Neural crest cell (in vitro differentiated cells): ENCODE results near the gene ZIC5. TPM values are rescaled to one million over a fixed set of nuclear protein-coding genes. Genes with fewer than 3 reads are reported as not detected.

ENCODE experiments used
- DNase-seq: peaks from one replicate; pipeline ENCODE4 v3.0.0; 2021; ENCODE audit warnings: low read depth, mixed read lengths, low spot score
- H3K27ac Mint-ChIP-seq: one replicate; pipeline ENCODE4 v1.8.0; 2021; ENCODE audit warnings: mild to moderate bottlenecking, mixed read lengths; ENCODE audit not compliant: unreplicated experiment
- H3K27me3 Mint-ChIP-seq: 2 replicates; pipeline ENCODE4 v1.8.0; 2021; ENCODE audit warnings: low read depth, mild to moderate bottlenecking, mixed read lengths
- H3K36me3 Mint-ChIP-seq: 2 replicates; pipeline ENCODE4 v1.8.0; 2021; ENCODE audit warnings: low read depth, mild to moderate bottlenecking, mixed read lengths
- H3K4me1 Mint-ChIP-seq: 2 replicates; pipeline ENCODE4 v1.8.0; 2021; ENCODE audit warnings: mixed read lengths
- H3K4me3 Mint-ChIP-seq: one replicate; pipeline ENCODE4 v1.8.0; 2021; ENCODE audit warnings: mild to moderate bottlenecking, mixed read lengths
- H3K9me3 Mint-ChIP-seq: 2 replicates; pipeline ENCODE4 v1.8.0; 2021; ENCODE audit warnings: mixed read lengths
- total RNA-seq: library from RNA; stranded (reverse); gene quantifications from 2 replicates; pipeline ENCODE4 v1.2.1, GENCODE V29; 2021
- TF ChIP-seq, protein P1 (sequence below): fragments of 200-600 bp; sonication (generic); conservative IDR thresholded peaks from 2 replicates; pipeline ENCODE4 v1.5.0; 2021; ENCODE audit warnings: antibody characterized with exemption, mild to moderate bottlenecking

Gene ZIC5
- total RNA-seq, 1 donor from 2014 or later = 6.7 TPM

DNA sequence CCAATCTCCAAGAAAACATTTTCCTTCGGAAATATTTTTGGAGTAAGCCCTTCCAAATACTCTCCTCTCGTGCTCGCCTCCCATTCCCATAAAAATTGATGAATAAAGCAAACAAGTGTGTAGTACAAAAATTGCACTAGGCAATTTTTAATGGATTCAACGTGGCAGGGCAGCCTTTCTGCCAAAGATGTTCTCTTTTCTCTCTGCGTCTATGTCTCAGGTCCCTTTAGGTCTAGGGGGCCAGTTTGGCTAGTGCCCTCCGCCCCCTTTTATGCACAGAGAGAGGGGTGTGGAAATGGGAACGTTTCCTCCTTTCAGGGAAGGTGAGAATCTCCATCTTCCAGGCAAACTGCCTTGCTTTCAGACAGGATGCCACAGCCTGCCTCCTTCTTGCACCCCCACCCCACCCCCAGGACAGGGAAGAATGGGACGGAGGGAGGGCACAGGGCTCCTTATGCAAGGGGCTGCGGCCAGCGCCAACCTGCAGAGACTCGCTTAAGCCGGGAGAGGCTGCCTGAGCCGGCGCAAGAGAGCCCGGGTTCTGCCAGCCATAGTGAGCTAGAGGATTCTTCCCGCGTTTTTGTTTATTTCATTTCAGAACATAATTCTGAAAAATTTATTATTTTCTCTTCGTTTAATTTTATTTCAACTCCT lies 7.4 kb upstream of the ZIC5 start:
- TF ChIP-seq, protein P1, sequence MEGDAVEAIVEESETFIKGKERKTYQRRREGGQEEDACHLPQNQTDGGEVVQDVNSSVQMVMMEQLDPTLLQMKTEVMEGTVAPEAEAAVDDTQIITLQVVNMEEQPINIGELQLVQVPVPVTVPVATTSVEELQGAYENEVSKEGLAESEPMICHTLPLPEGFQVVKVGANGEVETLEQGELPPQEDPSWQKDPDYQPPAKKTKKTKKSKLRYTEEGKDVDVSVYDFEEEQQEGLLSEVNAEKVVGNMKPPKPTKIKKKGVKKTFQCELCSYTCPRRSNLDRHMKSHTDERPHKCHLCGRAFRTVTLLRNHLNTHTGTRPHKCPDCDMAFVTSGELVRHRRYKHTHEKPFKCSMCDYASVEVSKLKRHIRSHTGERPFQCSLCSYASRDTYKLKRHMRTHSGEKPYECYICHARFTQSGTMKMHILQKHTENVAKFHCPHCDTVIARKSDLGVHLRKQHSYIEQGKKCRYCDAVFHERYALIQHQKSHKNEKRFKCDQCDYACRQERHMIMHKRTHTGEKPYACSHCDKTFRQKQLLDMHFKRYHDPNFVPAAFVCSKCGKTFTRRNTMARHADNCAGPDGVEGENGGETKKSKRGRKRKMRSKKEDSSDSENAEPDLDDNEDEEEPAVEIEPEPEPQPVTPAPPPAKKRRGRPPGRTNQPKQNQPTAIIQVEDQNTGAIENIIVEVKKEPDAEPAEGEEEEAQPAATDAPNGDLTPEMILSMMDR = no peak
- peak overlapping the region; percentile 83 for H3K4me3 Mint-ChIP-seq
- peaks cover 5% of the 10 kb centered on the region for H3K36me3 Mint-ChIP-seq
- H3K27me3 Mint-ChIP-seq = peaks cover 79% of the 10 kb centered on the region
- no peak for DNase-seq
- no peak overlapping the region for H3K27ac Mint-ChIP-seq
- H3K4me1 Mint-ChIP-seq = peaks cover 28% of the 10 kb centered on the region
- H3K9me3 Mint-ChIP-seq = peaks cover 3% of the 10 kb centered on the region

DNA sequence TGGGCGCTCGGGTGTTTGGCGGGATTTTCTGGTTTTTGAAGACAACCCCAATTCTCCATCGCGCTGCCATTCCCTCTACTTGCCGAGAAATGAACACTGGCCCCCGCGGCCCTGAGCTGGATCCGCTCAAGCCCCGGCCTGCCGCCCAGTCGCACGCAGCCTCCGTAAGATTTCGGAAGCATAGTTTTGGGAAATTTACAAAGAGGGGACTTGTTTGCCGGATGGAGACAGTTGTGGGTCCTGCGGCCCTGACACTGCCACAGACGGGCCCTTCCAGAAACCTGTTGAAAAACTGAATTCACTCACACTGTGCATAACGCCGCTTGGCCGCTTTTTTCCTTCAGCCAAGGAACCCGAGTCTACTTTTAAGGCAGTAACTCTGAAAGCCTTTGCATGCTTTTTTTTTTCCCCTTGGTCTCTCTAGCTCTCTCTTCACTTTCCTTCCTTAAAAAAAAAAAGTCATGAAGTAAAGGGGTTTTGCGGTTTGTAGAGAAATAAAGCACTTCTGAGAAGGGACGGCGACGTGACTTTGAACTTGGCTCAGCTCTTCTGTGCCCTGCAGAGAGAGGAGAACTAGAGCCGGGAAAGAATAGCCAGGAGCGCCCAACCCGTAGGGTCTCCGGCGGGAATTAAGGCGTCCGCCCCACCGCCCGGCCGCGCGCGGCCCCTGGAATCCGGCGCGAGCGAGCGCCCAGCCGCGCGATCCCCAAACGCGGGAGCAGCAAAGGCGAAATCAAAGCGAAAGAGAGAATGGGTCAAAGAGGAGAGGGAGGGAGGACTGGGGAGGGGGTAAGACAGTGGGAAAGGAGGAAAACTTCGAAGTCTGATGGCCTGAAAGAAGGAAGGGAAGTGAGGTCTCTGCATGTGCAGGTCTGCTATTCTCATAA lies 6.6 kb upstream of the ZIC5 start:
- H3K27ac Mint-ChIP-seq = no peak overlapping the region

DNA sequence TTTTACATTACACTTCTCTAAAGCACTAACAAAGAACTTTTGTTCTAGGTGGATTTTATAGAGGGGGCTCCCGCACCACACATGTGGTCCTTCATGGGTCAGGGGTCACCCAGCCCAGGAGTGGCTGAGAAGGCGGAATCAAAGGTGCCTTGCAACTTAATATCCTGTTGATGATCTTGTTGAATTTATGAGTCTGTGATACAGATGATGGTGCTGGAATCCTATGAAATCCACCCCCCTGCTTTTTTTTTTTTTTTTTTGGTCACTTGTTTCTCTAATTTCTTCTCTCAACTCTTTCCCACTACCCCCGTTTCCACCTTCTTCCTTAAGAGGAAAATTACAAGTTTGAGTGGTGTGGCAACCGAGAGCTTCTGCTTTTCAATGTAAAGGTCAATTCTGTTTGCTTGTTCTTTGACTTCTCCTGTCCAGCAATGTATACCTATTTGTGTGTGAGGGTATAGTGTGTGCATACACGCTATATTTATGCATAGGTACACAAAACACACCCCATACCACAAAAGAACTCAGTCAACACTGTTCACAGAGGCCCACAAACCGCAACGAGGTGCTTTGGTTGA lies 5.9 kb upstream of the ZIC5 start:
- peaks cover 4% of the 10 kb centered on the region for H3K36me3 Mint-ChIP-seq
- peaks cover 79% of the 10 kb centered on the region for H3K27me3 Mint-ChIP-seq
- peaks cover 18% of the 10 kb centered on the region for H3K4me1 Mint-ChIP-seq
- H3K9me3 Mint-ChIP-seq = peaks cover 3% of the 10 kb centered on the region
- TF ChIP-seq, protein P1 = no peak
- H3K4me3 Mint-ChIP-seq = peak overlapping the region; percentile 83
- DNase-seq = no peak
- H3K27ac Mint-ChIP-seq = no peak overlapping the region

More for the DNA sequence above, 6.6 kb upstream of the ZIC5 start:
- Mint-ChIP-seq H3K4me1 (peaks cover 20% of the 10 kb centered on the region), H3K27me3 (peaks cover 79% of the 10 kb centered on the region), H3K4me3 (peak overlapping the region; percentile 83), H3K9me3 (peaks cover 3% of the 10 kb centered on the region), H3K36me3 (peaks cover 4% of the 10 kb centered on the region)
- DNase-seq = no peak
- TF ChIP-seq, protein P1 = no peak

DNA sequence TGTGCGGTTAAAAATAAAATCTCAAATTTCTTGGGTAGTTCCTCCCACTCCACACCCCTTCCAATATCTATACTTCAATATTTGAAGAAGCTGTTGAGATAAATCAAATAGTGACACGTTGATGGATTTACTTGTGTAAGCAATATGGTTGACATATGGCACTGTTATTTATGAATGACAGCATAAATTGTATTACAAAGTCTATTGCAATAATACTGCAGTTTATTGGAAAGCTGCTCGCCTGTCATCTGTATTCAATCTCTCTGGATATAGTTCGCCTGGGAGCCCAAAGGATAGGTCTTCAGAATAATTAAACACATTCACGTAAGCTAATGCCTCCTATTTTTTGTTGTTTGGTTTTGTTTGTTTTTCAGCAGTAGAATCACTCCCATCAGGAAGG lies 5.0 kb upstream of the ZIC5 start:
- TF ChIP-seq, protein P1 = no peak
- Mint-ChIP-seq H3K4me3 (peak overlapping the region; percentile 83), H3K36me3 (peaks cover 5% of the 10 kb centered on the region), H3K27ac (no peak overlapping the region), H3K4me1 (peaks cover 24% of the 10 kb centered on the region), H3K27me3 (peaks cover 87% of the 10 kb centered on the region), H3K9me3 (peaks cover 3% of the 10 kb centered on the region)
- DNase-seq = no peak

DNA sequence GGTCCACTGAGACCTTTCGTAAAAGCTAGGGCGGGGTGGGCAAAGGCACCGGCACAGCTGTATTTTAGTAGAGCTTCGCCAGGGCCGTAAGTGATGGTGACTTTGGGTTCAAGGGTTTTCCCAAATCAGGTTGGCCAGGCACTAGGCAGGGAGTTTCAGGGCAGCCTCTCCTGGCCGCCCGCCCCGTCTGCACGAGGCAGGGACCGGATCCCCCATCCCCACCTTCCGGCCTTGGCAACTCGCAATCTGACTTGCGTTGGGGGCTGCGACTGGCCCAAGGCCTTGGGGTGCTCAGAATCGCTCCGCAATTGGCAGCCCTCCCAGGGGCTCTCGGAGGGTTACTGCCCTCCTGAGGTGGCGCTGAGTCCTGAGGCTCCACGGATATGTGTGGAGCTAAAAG lies 4.1 kb upstream of the ZIC5 start:
- no peak overlapping the region for H3K27ac Mint-ChIP-seq
- H3K4me3 Mint-ChIP-seq = no peak overlapping the region
- H3K9me3 Mint-ChIP-seq = peaks cover 3% of the 10 kb centered on the region
- TF ChIP-seq, protein P1 = no peak
- H3K4me1 Mint-ChIP-seq = peaks cover 26% of the 10 kb centered on the region
- peaks cover 8% of the 10 kb centered on the region for H3K36me3 Mint-ChIP-seq
- peaks cover 88% of the 10 kb centered on the region for H3K27me3 Mint-ChIP-seq
- DNase-seq = no peak
